HepG2 (cell line): ENCODE results near the gene RHBDF2. TPM values are rescaled to one million over a fixed set of nuclear protein-coding genes. Genes with fewer than 3 reads are reported as not detected.

Experiments
- ATAC-seq: fragments of 200-7000 bp; cut with Tn5 transposase; 3 replicates; pipeline ENCODE4 v1.9.1; 2020; ENCODE audit warnings: mild to moderate bottlenecking, moderate library complexity
- BruUV-seq: library from RNA; stranded (reverse); fragments of 400-500 nt; replicated peaks from 2 replicates; lab custom pipeline; 2021; lab: Mats Ljungman, UMichigan
- CTCF ChIA-PET: fragments of 300-600 bp; formaldehyde crosslinking; extraction: SDS; loops from one replicate; lab custom pipeline; 2021; ENCODE audit warnings: low total read pairs, inconsistent platforms, low intra/inter-chr PET ratio; lab: Yijun Ruan, JAX
- POLR2A ChIA-PET: fragments of 350-600 bp; sonication (Branson Sonifier 250); formaldehyde crosslinking; loops from one replicate; lab custom pipeline; 2020; ENCODE audit warnings: antibody characterized with exemption, inconsistent platforms; lab: Yijun Ruan, JAX
- DNase-seq: peaks from one replicate; pipeline ENCODE4 v3.0.0-alpha.2; 2015; ENCODE audit warnings: low spot score
- FAIRE-seq: peaks from 3 replicates; lab custom pipeline; 2011; peaks lifted over from hg19 to GRCh38; lab: Jason Lieb, UNC
- H2AFZ ChIP-seq: one replicate; pipeline ENCODE4 v1.6.1; 2011; ENCODE audit warnings: low read length, inconsistent platforms
- H3K27ac ChIP-seq: fragments of 300-600 bp; 3 replicates; pipeline ENCODE4 v1.8.0; 2011; ENCODE audit warnings: mixed run types, mild to moderate bottlenecking, mixed read lengths, low read length, inconsistent platforms; ENCODE audit not compliant: insufficient read depth; ENCODE audit errors: extremely low read length
- H3K27me3 ChIP-seq, 2 experiments: fragments of 200-600 bp in 1 of 2; 2 replicates in 1 of 2; 3 replicates in 1 of 2; pipeline versions ENCODE4 v1.6.0 to v1.8.0; 2011; ENCODE audit warnings: low read length in 2 of 2, mild to moderate bottlenecking in 2 of 2, moderate library complexity in 2 of 2, inconsistent platforms in 1 of 2; ENCODE audit not compliant: insufficient read depth in 2 of 2, control insufficient read depth in 1 of 2
- H3K36me3 ChIP-seq, 2 experiments: fragments of 200-600 bp in 1 of 2; replicated peaks in 1 of 2; 2 replicates in 1 of 2; 3 replicates in 1 of 2; pipeline versions ENCODE4 v1.5.1 to v1.8.0; 2011; ENCODE audit warnings: low read length in 2 of 2, inconsistent platforms in 1 of 2; ENCODE audit not compliant: insufficient read depth in 2 of 2, control insufficient read depth in 1 of 2
- H3K4me1 ChIP-seq: 2 replicates; pipeline ENCODE4 v1.5.1; 2012; ENCODE audit warnings: low read length, inconsistent platforms; ENCODE audit not compliant: insufficient read depth
- H3K4me2 ChIP-seq: 2 replicates; pipeline ENCODE4 v1.6.0; 2011; ENCODE audit warnings: low read depth, low read length, inconsistent platforms
- H3K4me3 ChIP-seq, 3 experiments: fragments of 200-600 bp in 1 of 3; sonication (generic), shearing (Covaris generic) in 1 of 3; replicated peaks in 1 of 3; 2 replicates each; pipeline ENCODE4 v1.5.1; 2011 to 2016; ENCODE audit warnings: low read length in 3 of 3, inconsistent platforms in 2 of 3, low read depth in 2 of 3, mild to moderate bottlenecking in 2 of 3, control low read depth in 1 of 3, mixed read lengths in 1 of 3; ENCODE audit not compliant: insufficient read depth in 1 of 3
- H3K79me2 ChIP-seq: one replicate; pipeline ENCODE4 v1.6.1; 2011; ENCODE audit warnings: low read length, inconsistent platforms; ENCODE audit not compliant: insufficient read depth
- H3K9ac ChIP-seq: 2 replicates; pipeline ENCODE4 v1.6.0; 2011; ENCODE audit warnings: mild to moderate bottlenecking, low read depth, low read length, inconsistent platforms; ENCODE audit not compliant: insufficient read depth
- H3K9me3 ChIP-seq: 2 replicates; pipeline ENCODE4 v1.5.1; 2012; ENCODE audit warnings: mild to moderate bottlenecking, low read length
- H4K20me1 ChIP-seq: 2 replicates; pipeline ENCODE4 v1.6.0; 2011; ENCODE audit warnings: inconsistent platforms, mild to moderate bottlenecking, low read length, moderate library complexity; ENCODE audit not compliant: insufficient read depth
- ARNT2 ChIP-seq: sonication (generic); formaldehyde crosslinking; IDR thresholded peaks from 2 replicates; pipeline ENCODE4 v1.8.0; 2022; ENCODE audit warnings: mild to moderate bottlenecking, low read depth, missing genetic modification reagents, moderate library complexity
- CCDC6 ChIP-seq: sonication (generic); formaldehyde crosslinking; IDR thresholded peaks from 2 replicates; pipeline ENCODE4 v1.8.1; 2022; ENCODE audit warnings: mild to moderate bottlenecking, missing genetic modification reagents, moderate library complexity
- GTF3A ChIP-seq: sonication (generic); formaldehyde crosslinking; conservative IDR thresholded peaks from 2 replicates; pipeline ENCODE4 v1.4.0; 2020; ENCODE audit warnings: mild to moderate bottlenecking, missing genetic modification reagents
- HES4 ChIP-seq: sonication (generic); formaldehyde crosslinking; IDR thresholded peaks from 2 replicates; pipeline ENCODE4 v1.9.0; 2021; ENCODE audit warnings: mild to moderate bottlenecking, missing genetic modification reagents, borderline replicate concordance
- NFKB2 ChIP-seq: sonication (generic); formaldehyde crosslinking; IDR thresholded peaks from 2 replicates; pipeline ENCODE4 v1.4.0; 2020; ENCODE audit warnings: missing genetic modification reagents, borderline replicate concordance
- POLR2G ChIP-seq: fragments of 200-400 bp; formaldehyde crosslinking; IDR thresholded peaks from 2 replicates; pipeline ENCODE4 v1.6.1; 2018; ENCODE audit warnings: mild to moderate bottlenecking, low read depth, low read length, moderate library complexity
- TEAD2 ChIP-seq: sonication (generic); formaldehyde crosslinking; IDR thresholded peaks from 2 replicates; pipeline ENCODE4 v1.9.0; 2021; ENCODE audit warnings: missing genetic modification reagents
- ZNF124 ChIP-seq: sonication (generic); formaldehyde crosslinking; IDR thresholded peaks from 2 replicates; pipeline ENCODE4 v1.4.0; 2020; ENCODE audit warnings: missing genetic modification reagents
- ZNF552 ChIP-seq: sonication (generic); formaldehyde crosslinking; IDR thresholded peaks from 2 replicates; pipeline ENCODE4 v1.9.0; 2022; ENCODE audit warnings: missing genetic modification reagents, mild to moderate bottlenecking, borderline replicate concordance
- ZNF589 ChIP-seq: sonication (generic); formaldehyde crosslinking; conservative IDR thresholded peaks from 2 replicates; pipeline ENCODE4 v1.8.0; 2022; ENCODE audit warnings: mild to moderate bottlenecking, moderate library complexity, missing genetic modification reagents
- WGBS: methylation state at CpG from one replicate; pipeline ENCODE4 v1.1.6; 2017; ENCODE audit warnings: low lambda C conversion rate; 5-methylcytosine and 5-hydroxymethylcytosine counted together
- in situ Hi-C: cut with HindIII; loops from 2 replicates; pipeline ENCODE4 v1.10.0; 2017; ENCODE audit warnings: low pct_unique_long_range_greater_than_20kb; ENCODE audit not compliant: extremely low pct_ligation_motif_present
- intact Hi-C: fragments of 100-400 bp; cut with micrococcal nuclease; formaldehyde crosslinking; loops from one replicate; pipeline ENCODE4 v1.10.0; 2022; ENCODE audit not compliant: unreplicated experiment
- polyA plus RNA-seq, 8 experiments: library from polyadenylated mRNA; depleted of rRNA in 3 of 8; stranded (reverse) in 7 of 8; unstranded in 1 of 8; fragments of >200 nt; fragmentation: Illumina TruSeq in 4 of 8; extraction: Trizol in 4 of 8; gene quantifications; 2 replicates each; pipeline versions ENCODE4 v1.2.1 to v1.2.3, GENCODE V29; 2011 to 2016; ENCODE audit warnings: low read depth in 4 of 8, missing spikeins in 1 of 8, mixed read lengths in 1 of 8; ENCODE audit not compliant: insufficient read depth in 1 of 8
- total RNA-seq, 5 experiments: library from RNA; depleted of rRNA; stranded (reverse); fragments of >200 nt; fragmentation: Illumina TruSeq; extraction: Trizol; gene quantifications; 2 replicates each; pipeline ENCODE4 v1.2.3, GENCODE V29; 2016; ENCODE audit warnings: low read depth in 1 of 5
- TF ChIP-seq, protein P1 (sequence below), 2 experiments: sonication (generic) in 1 of 2; formaldehyde crosslinking in 1 of 2; IDR thresholded peaks; 2 replicates each; pipeline versions ENCODE4 v1.4.0 to v1.6.1; 2018 to 2020; ENCODE audit warnings: missing genetic modification reagents in 2 of 2, borderline replicate concordance in 1 of 2, low read depth in 1 of 2, mild to moderate bottlenecking in 1 of 2, missing biosample characterization in 1 of 2
- TF ChIP-seq, protein P2 (sequence below), 2 experiments: sonication (generic) in 1 of 2; formaldehyde crosslinking in 1 of 2; IDR thresholded peaks; 2 replicates each; pipeline versions ENCODE4 v1.4.0 to v1.6.1; 2016 to 2020; ENCODE audit warnings: borderline replicate concordance in 1 of 2, low read depth in 1 of 2, mild to moderate bottlenecking in 1 of 2, missing genetic modification reagents in 1 of 2
- TF ChIP-seq, protein P3 (sequence below): sonication (generic); formaldehyde crosslinking; IDR thresholded peaks from 2 replicates; pipeline ENCODE4 v1.8.0; 2023; ENCODE audit warnings: mild to moderate bottlenecking, missing genetic modification reagents

Gene RHBDF2
- total and polyA plus RNA-seq, 2 of the 13 experiments (the other 11 are each of a cell fraction or from before 2014, with no cell fraction given): 7.8 to 24.2 TPM

DNA sequence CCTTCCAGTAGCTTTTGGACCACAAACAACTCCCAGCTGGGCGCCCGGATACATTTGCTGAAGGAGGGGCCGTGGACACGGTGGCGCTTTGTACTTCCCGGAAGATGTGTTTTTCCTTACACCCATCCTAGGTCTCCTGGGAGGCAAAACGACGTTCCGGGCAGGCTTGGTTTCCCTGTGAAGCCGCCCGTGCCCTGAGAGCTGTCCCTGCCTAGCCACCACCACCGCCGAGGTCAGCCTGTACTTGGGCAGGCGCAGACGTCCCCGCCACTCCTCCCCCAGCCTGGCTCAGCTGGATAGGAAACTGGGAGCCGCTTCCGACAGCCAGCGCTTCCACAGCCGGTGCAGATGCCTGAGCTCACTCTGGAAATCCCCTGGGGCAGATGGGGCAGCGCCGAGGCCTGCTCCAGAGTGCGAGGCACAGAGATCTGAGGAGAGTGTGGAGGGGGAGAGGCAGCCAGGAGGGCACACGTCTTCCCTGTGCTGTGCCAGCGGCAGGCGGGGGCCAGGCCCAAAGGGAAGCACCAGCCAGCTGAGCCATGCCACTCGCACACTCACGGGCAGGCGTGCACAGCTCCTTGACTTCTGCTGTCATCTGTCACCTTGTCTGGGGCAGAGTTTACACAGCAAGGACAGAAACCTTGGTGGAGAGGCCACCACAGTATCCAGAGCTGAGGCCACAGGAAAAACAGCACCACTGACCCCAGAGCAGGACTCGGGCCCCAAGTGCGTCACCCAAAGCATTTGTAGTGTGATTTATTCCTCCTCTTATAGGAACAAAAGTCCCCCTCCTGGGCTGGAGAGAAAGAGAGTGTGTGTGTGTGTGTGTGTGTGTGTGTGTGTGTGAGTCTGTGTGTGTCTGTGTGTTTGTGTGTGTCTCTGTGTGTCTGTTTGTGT lies 3.0 kb downstream of the RHBDF2 start (continued):
- TF ChIP-seq, protein P1, sequence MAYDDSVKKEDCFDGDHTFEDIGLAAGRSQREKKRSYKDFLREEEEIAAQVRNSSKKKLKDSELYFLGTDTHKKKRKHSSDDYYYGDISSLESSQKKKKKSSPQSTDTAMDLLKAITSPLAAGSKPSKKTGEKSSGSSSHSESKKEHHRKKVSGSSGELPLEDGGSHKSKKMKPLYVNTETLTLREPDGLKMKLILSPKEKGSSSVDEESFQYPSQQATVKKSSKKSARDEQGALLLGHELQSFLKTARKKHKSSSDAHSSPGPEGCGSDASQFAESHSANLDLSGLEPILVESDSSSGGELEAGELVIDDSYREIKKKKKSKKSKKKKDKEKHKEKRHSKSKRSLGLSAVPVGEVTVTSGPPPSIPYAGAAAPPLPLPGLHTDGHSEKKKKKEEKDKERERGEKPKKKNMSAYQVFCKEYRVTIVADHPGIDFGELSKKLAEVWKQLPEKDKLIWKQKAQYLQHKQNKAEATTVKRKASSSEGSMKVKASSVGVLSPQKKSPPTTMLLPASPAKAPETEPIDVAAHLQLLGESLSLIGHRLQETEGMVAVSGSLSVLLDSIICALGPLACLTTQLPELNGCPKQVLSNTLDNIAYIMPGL (CRISPR knock-in tag; IDR thresholded peaks at IDR 0.05; ENCODE audit: borderline replicate concordance in 1 of 2, low read depth in 1 of 2): peak; percentile 70 to 75; a peak in 3 of 4 replicates
- TF ChIP-seq TEAD2 (CRISPR knock-in tag) (no peak), NFKB2 (CRISPR knock-in tag) (peak; percentile 81; the same call in 1 of the 2 replicates)

DNA sequence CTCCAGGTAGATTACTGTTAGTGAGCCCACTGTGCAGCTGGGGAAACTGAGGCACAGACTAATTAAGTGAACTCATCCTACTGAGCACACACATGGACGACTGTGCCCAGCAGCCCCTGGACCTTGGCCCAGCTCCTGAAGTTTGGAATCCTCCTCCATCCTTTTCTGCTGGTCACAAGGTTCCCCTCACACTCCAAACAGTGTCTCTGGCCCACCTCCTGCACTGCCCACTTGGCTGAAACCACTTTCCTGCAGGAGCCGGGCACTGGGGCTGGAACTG lies 3.6 kb downstream of the RHBDF2 start:
- intact Hi-C loops (no loop called here), in situ Hi-C loops (no loop called here)
- peak overlapping the region; percentile 91; the same call in 1 of the 2 replicates for H3K9ac ChIP-seq
- H3K79me2 ChIP-seq: peaks cover 29% of the 10 kb centered on the region
- H3K4me1 ChIP-seq: peaks cover 70% of the 10 kb centered on the region
- ChIA-PET CTCF (no interaction called here), POLR2A (interaction anchor here (1.0 to 8.2 kb wide), 18 partner anchors 10 to 145 kb away, joined by 3 to 252 read pairs (median 18); partner anchors contain the start of genes AANAT, PRPSAP1, SPHK1 and UBE2O)
- H3K4me3 ChIP-seq: peak overlapping the region; percentile 13 to 99 (median 35)
- H3K4me2 ChIP-seq: peak overlapping the region; percentile 93
- no peaks in the 10 kb centered on the region for H3K9me3 ChIP-seq
- H3K27me3 ChIP-seq: no peaks in the 10 kb centered on the region; a peak in 1 of 5 replicates
- H3K27ac ChIP-seq: peak overlapping the region; percentile 61
- DNase-seq (no peak), FAIRE-seq (no peak), ATAC-seq (no peak)
- 0 out of 5 replicates have a peak, but pooled peaks cover 0 to 1% of the 10 kb centered on the region in 2 experiments for H3K36me3 ChIP-seq
- no peak overlapping the region for H2AFZ ChIP-seq
- WGBS: 34% methylated on average over 2 of the region's 2 CpGs
- H4K20me1 ChIP-seq: peaks cover 25% of the 10 kb centered on the region; the same call in 1 of the 2 replicates
- BruUV-seq: no TSS peak
- TF ChIP-seq ZNF552 (CRISPR knock-in tag) (0 out of 2 replicates have a peak, but pooled peaks have one; percentile 56), ZNF124 (CRISPR knock-in tag) (no peak), GTF3A (0 out of 2 replicates have a peak, but pooled peaks have one; percentile 5), HES4 (CRISPR knock-in tag) (0 out of 2 replicates have a peak, but pooled peaks have one; percentile 37), ZNF589 (CRISPR knock-in tag) (0 out of 2 replicates have a peak, but pooled peaks have one; percentile 4), CCDC6 (CRISPR knock-in tag) (no peak), ARNT2 (CRISPR knock-in tag) (no peak), POLR2G (peak; percentile 8; the same call in 1 of the 2 replicates)
- TF ChIP-seq, protein P2, sequence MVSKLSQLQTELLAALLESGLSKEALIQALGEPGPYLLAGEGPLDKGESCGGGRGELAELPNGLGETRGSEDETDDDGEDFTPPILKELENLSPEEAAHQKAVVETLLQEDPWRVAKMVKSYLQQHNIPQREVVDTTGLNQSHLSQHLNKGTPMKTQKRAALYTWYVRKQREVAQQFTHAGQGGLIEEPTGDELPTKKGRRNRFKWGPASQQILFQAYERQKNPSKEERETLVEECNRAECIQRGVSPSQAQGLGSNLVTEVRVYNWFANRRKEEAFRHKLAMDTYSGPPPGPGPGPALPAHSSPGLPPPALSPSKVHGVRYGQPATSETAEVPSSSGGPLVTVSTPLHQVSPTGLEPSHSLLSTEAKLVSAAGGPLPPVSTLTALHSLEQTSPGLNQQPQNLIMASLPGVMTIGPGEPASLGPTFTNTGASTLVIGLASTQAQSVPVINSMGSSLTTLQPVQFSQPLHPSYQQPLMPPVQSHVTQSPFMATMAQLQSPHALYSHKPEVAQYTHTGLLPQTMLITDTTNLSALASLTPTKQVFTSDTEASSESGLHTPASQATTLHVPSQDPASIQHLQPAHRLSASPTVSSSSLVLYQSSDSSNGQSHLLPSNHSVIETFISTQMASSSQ (IDR thresholded peaks at IDR 0.05; ENCODE audit: low read depth): no peak
- TF ChIP-seq, protein P2 (CRISPR knock-in tag; IDR thresholded peaks at IDR 0.05; ENCODE audit: borderline replicate concordance): peak; percentile 19; the same call in 1 of the 2 replicates
- TF ChIP-seq, protein P3, sequence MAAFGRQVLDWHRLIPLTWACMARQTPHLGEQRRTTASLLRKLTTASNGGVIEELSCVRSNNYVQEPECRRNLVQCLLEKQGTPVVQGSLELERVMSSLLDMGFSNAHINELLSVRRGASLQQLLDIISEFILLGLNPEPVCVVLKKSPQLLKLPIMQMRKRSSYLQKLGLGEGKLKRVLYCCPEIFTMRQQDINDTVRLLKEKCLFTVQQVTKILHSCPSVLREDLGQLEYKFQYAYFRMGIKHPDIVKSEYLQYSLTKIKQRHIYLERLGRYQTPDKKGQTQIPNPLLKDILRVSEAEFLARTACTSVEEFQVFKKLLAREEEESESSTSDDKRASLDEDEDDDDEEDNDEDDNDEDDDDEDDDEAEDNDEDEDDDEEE (CRISPR knock-in tag): no peak
